K562 (cell line): ENCODE data around the gene UTP25. TPM values are rescaled to one million over a fixed set of nuclear protein-coding genes. Genes with fewer than 3 reads are reported as not detected.

Experiments used
- CEBPG ChIP-seq, 3 experiments: fragments of 200-800 bp in 1 of 3; sonication (Bioruptor generic) in 1 of 3; sonication (generic) in 1 of 3; formaldehyde crosslinking in 1 of 3; IDR thresholded peaks in 2 of 3; conservative IDR thresholded peaks in 1 of 3; 2 replicates each; pipeline versions ENCODE4 v1.6.1 to v1.8.0; 2016 to 2022; ENCODE audit warnings: missing compliant biosample characterization in 2 of 3, missing genetic modification characterization in 2 of 3, mild to moderate bottlenecking in 1 of 3, missing genetic modification reagents in 1 of 3
- CGGBP1 ChIP-seq: fragments of 250-450 bp; sonication (Bioruptor Pico); IDR thresholded peaks from 2 replicates; pipeline ENCODE4 v1.9.0; 2021; ENCODE audit warnings: mild to moderate bottlenecking
- HDAC3 ChIP-seq: fragments of 450-650 bp; IDR thresholded peaks from 2 replicates; pipeline ENCODE4 v1.6.1; 2018; ENCODE audit warnings: borderline replicate concordance, mild to moderate bottlenecking, moderate library complexity; ENCODE audit not compliant: partially characterized antibody
- KLF13 ChIP-seq: fragments of 450-650 bp; IDR thresholded peaks from 2 replicates; pipeline ENCODE4 v1.6.1; 2016; ENCODE audit warnings: missing genetic modification characterization, low read depth, mild to moderate bottlenecking, missing compliant biosample characterization, moderate library complexity, borderline replicate concordance
- KLF6 ChIP-seq: fragments of 250-450 bp; sonication (Bioruptor Pico); IDR thresholded peaks from 2 replicates; pipeline ENCODE4 v1.4.0; 2020; ENCODE audit warnings: mild to moderate bottlenecking, moderate library complexity, borderline replicate concordance
- MAZ ChIP-seq, 2 experiments: fragments of 450-650 bp in 1 of 2; sonication (generic) in 1 of 2; formaldehyde crosslinking; IDR thresholded peaks in 1 of 2; conservative IDR thresholded peaks in 1 of 2; 2 replicates each; pipeline versions ENCODE4 v1.4.0 to v1.5.0; 2020; ENCODE audit warnings: mild to moderate bottlenecking in 1 of 2, missing genetic modification reagents in 1 of 2
- NCOR1 ChIP-seq: fragments of 450-650 bp; IDR thresholded peaks from 2 replicates; pipeline ENCODE4 v1.6.1; 2016; ENCODE audit warnings: mild to moderate bottlenecking, moderate library complexity
- RAD21 ChIP-seq, 2 experiments: fragments of 250-450 bp in 1 of 2; fragments of 450-650 bp in 1 of 2; sonication (Bioruptor Pico) in 1 of 2; formaldehyde crosslinking in 1 of 2; IDR thresholded peaks in 1 of 2; conservative IDR thresholded peaks in 1 of 2; 2 replicates each; pipeline versions ENCODE4 v1.4.0 to v1.8.0; 2020 to 2022; ENCODE audit warnings: mild to moderate bottlenecking in 2 of 2, moderate library complexity in 1 of 2
- RBM39 ChIP-seq: fragments of 200-400 bp; formaldehyde crosslinking; optimal IDR thresholded peaks from 2 replicates; pipeline ENCODE3; 2018; ENCODE audit warnings: low read depth, low read length
- SIN3A ChIP-seq, 2 experiments: fragments of 150-350 bp in 1 of 2; IDR thresholded peaks; 2 replicates each; pipeline ENCODE4 v1.6.1; 2011 to 2016; ENCODE audit warnings: borderline replicate concordance in 2 of 2, low read depth in 2 of 2, low read length in 2 of 2, mild to moderate bottlenecking in 2 of 2, moderate library complexity in 2 of 2; ENCODE audit not compliant: control insufficient read depth in 1 of 2
- SMARCE1 ChIP-seq: fragments of 450-650 bp; IDR thresholded peaks from 2 replicates; pipeline ENCODE4 v1.7.1; 2016; ENCODE audit warnings: mild to moderate bottlenecking
- SRF ChIP-seq, 2 experiments: fragments of 250-450, 450-650 bp in 1 of 2; sonication (Bioruptor Pico) in 1 of 2; sonication (generic) in 1 of 2; formaldehyde crosslinking; IDR thresholded peaks; 2 replicates each; pipeline versions ENCODE4 v1.5.0 to v1.5.1; 2020 to 2022; ENCODE audit warnings: mild to moderate bottlenecking in 1 of 2, missing genetic modification reagents in 1 of 2
- STAT5A ChIP-seq: IDR thresholded peaks from 2 replicates; pipeline ENCODE4 v1.6.1; 2012; ENCODE audit warnings: low read length, inconsistent platforms, borderline replicate concordance
- ZC3H11A ChIP-seq: IDR thresholded peaks from 2 replicates; pipeline ENCODE4 v1.6.1; 2012; ENCODE audit warnings: low read depth, low read length, improper control_type of control experiment
- ZC3H4 ChIP-seq: sonication (generic); formaldehyde crosslinking; IDR thresholded peaks from 2 replicates; pipeline ENCODE4 v1.9.0; 2021; ENCODE audit warnings: missing genetic modification reagents, borderline replicate concordance
- ZNF124 ChIP-seq: sonication (generic); formaldehyde crosslinking; IDR thresholded peaks from 2 replicates; pipeline ENCODE4 v1.8.1; 2022; ENCODE audit warnings: missing genetic modification reagents
- polyA plus RNA-seq, 8 experiments: library from polyadenylated mRNA; depleted of rRNA in 4 of 8; stranded (reverse) in 5 of 8; unstranded in 3 of 8; fragments of >200 nt; fragmentation: Nextera tagmentation in 2 of 8; fragmentation: Illumina TruSeq in 1 of 8; extraction: Ambion mirVana in 2 of 8; extraction: Trizol in 1 of 8; gene quantifications; 2 replicates each; pipeline versions ENCODE4 v1.2.1 to v1.2.3, GENCODE V29; 2011 to 2014; ENCODE audit warnings: inconsistent platforms in 1 of 8, missing spikeins in 1 of 8
- total RNA-seq, 7 experiments: library from RNA; depleted of rRNA in 6 of 7; stranded (reverse); fragments of >200 nt in 6 of 7; fragmentation: Illumina TruSeq in 2 of 7; extraction: Trizol in 2 of 7; gene quantifications; 2 replicates each; pipeline versions ENCODE4 v1.2.1 to v1.2.3, GENCODE V29; 2011 to 2021; ENCODE audit warnings: low replicate concordance in 1 of 7

The UTP25 gene
- total and polyA plus RNA-seq, 9 of the 15 experiments (the other 6 are each of a cell fraction or from before 2014, with no cell fraction given), result 5.7 to 17.6 (median 12.0) TPM

- no peak for TF ChIP-seq CEBPG (CRISPR knock-in tag; IDR thresholded peaks at IDR 0.05)
- 0 out of 4 replicates have a peak, but pooled peaks of 1 of the 2 experiments have one; percentile 44 for TF ChIP-seq CEBPG (tag; conservative IDR thresholded peaks at IDR 0.05 in 1 of 2, IDR thresholded peaks at IDR 0.05 in 1 of 2)
- TF ChIP-seq RAD21 (CRISPR knock-in tag; conservative IDR thresholded peaks at IDR 0.05 in 1 of 2, IDR thresholded peaks at IDR 0.05 in 1 of 2), result peak; percentile 92 to 96
- TF ChIP-seq MAZ (CRISPR knock-in tag; conservative IDR thresholded peaks at IDR 0.05 in 1 of 2, IDR thresholded peaks at IDR 0.05 in 1 of 2), result peak in 1 of 2 experiments; percentile 68; a peak in 2 of 4 replicates
- TF ChIP-seq STAT5A, result peak; percentile 18; the same call in 1 of the 2 replicates
- no peak for TF ChIP-seq HDAC3
- no peak for TF ChIP-seq RBM39
- no peak for TF ChIP-seq SIN3A (IDR thresholded peaks at IDR 0.05; ENCODE audit: borderline replicate concordance in 2 of 2, control insufficient read depth in 1 of 2, low read depth in 2 of 2, low read length in 2 of 2)
- TF ChIP-seq ZNF124 (CRISPR knock-in tag), result no peak
- no peak for TF ChIP-seq KLF13 (tag)
- TF ChIP-seq SMARCE1, result no peak
- TF ChIP-seq KLF6 (CRISPR knock-in tag), result no peak
- no peak for TF ChIP-seq NCOR1
- TF ChIP-seq SRF (CRISPR knock-in tag; IDR thresholded peaks at IDR 0.05), result no peak
- TF ChIP-seq ZC3H4 (CRISPR knock-in tag), result no peak
- no peak for TF ChIP-seq ZC3H11A
- TF ChIP-seq CGGBP1 (CRISPR knock-in tag), result no peak
Measured at GRCh38 chr1:209860293-209860881, 32.6 kb downstream of the UTP25 start (continued).
